Cortex of kidney (tissue), 1 donor: Measurements from ENCODE around the gene PUSL1.

Source experiments
- DNase-seq: peaks from one replicate; lab custom pipeline; 2025; lab: John Stamatoyannopoulos, UW

The PUSL1 gene

DNA sequence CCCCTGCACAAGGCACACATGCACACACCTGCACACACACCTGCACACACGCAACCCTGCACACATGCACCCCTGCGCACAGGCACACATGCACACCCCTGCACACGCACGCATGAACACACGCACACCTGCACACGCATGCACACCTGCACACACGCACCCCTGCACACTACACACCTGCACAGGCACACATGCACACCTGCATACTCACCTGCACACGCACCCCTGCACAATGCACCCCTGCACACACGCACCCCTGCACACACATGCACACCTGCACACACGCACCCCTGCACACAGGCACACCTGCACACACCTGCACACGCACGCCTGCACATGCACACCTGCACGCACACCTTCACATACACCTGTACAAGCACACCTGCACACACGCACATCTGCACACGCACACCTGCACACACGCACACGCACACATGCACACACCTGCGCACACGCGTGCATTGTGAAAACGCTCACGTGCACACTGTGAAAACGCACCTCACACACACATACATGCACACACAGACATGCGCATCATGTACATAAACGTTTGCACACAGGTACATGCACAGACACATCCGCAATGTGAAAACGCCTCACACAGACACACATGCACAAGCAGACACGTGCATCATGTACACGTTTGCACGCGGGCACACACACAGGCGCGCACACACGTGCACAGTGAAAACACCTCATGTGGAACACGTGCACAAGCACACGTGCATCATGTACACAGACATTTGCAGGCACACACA, 32.6 kb downstream of the PUSL1 start:
- no peak for DNase-seq

DNA sequence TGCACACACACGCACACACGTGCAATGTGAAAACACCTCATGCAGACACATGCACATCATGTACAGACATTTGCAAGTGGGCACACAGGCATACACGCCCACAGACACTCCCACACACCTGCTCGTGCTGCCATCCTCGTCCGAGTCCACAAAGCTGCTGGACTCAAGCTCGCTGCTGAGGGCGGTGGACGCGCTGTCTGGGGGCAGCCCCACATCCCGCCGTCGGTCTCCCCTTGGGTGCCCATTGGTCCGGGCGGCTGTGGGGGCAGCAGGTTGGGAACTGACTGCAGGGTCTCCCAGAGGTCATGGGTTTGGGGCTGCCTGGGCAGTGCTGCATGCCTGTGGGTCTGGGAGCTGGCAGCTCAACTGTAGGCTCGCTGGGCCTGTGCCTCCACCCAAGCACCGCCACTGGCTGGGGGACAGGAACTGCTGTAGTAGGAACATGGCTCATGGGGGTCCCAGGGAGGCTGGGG, 33.2 kb downstream of the PUSL1 start:
- DNase-seq: no peak

DNA sequence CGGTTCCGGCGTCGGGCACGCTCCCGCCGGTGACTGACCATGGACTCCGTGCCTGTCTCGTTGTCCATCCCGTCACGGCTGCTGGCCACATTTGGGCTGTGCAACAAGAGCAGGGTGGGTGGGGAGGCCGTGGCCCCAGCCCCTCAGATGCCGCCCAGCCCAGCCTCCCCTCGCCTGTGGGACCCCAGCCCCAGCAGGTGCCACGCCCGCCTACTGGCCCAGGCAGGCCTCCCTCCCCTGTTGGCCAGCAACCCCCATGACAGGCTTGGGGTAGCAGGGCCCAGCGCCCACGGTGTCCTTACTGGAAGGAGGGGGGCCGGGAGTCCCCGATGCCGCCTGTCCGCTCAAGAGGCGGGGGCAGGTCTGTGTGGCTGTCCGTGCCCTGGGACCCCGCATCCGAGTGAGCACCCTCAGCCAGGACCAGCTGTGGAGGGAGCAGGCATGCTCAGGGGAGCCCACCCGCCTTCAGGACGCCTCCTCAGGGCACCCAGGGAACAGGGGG, 33.7 kb downstream of the PUSL1 start:
- no peak for DNase-seq

DNA sequence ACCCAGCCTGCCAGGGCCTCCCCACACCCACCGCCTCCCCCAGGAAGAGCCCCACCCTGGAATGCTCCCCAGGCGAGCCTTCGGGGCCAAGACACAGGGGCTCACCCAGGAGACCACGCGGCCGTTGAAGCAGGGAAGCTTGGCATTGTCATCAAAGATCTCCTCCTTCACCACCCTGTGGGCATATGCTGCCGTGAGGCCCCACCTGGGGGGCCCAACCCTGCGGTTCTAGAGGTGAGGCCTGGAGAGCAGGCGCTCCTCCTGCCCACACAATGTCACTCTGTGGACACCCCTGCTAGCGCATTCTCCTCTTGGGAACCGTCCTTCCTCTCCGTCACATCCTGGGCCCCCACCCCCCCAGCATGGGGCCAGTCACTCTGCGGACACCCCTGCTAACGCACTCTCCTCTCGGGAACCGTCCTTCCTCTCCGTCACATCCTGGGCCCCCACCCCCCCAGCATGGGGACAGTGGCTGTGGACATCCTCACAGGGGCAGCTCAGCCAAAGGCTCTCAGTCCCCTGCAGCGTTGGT, 34.3 kb downstream of the PUSL1 start:
- no peak for DNase-seq

DNA sequence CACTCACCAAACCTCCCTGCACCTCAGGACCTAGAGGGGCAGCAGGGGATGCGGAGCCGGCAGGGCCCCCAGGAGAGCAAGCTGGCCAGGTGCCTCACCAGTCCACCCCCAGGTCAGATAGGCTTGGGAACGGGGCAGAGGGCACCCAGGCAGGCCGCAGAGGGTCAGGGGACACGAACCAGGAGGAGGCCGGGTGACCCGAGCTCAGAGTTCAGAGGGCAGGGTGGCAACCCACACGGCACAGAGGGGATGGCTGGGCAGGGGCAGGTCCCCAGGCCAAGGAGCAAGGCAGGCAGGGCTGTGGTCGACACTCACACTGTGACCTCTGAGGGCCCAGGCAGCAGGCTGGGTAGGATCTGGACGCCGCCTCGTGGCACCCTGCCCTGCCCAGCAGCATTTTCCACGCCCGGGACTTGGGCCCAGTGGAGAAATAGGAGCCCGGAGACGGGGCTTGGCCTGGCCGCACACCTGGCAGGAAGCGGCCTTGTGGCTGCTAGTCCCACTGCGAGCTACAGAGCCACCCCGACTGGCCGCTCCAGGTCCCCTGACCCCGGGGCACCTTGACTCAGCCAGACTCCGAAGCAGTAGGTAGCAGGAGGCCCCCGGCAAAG, 35.5 kb downstream of the PUSL1 start:
- no peak for DNase-seq

DNA sequence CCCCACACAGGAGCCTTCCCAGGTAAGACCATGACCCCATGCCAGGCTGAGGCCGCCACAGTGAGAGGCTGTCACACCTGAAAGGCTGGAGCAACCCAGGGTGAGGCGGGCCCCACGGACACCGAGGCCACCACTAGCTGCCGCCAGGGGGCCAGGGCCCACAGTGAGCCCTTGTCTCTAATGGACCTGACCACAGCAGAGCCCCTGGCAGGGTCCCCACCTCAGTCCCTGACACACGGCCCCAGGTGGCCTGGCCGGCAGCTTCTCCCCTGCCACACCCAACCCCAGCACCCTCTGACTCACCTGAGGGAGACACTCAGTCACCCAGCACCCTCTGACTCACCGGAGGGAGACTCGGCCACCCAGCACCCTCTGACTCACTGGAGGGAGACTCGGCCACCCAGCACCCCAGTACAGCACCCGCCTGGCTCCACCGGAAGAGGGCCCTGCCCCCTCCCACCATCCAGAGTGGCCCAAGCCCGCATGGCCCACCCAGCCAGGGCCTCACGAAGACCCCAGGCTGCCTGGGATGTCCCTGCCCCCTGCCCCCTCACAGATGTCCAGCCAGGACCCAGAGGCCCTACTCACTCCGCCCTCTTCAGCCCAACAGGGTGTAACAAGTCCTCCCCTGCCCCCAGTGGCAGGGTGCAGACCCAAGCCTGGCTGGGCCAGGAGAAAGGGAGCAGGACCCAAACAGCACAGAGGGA, 36.4 kb downstream of the PUSL1 start:
- no peak for DNase-seq

DNA sequence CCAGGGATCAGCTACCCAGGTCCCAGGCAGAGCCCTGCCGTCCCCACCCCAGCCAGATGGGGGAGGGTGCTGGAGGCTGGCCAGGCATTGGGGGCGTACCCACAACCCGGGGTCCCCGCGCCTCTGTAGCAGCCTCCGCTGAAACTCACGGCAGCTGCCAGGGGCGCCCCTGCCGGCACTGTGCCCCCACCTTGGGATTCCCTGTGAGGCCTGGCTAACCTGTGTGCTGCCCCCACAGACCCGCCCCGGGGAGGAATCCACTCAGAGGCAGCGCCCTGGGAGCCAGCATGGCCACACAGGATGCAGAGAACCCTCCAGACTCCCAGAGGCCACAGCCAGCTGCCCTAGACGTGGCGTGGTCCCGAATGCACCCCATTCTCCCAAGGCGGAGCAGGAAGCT, 37.0 kb downstream of the PUSL1 start:
- no peak for DNase-seq

DNA sequence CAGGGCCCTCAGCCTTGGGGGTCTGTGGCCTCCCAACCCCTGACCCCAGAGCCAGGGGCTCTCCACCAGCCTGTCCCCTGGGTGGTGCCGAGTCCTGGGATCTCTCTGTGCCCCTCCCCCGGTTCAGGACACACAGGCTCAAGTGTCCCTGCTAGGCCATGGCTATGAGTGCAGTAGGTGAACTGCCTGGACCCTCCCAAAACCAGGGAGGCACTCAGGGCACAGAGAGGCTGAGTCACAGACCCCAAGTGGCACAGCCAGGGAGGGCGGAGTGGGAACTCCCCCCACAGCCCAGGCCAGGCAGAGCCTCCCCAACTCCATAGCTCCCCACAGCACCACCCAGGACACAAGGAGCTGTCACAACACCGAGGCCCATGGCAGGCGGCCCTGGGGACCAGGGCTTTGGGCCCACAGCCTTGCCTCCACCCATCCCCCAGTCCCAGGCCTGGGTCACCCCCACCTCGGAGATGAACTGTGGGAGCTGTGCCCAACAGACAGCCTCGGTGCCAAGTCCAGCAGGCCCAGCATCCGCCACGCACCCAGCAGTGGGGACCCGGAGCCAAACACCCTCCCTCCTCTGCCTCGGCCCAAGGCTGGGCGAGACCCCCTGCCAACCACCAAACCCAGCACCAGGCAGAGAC, 37.6 kb downstream of the PUSL1 start:
- DNase-seq: no peak

DNA sequence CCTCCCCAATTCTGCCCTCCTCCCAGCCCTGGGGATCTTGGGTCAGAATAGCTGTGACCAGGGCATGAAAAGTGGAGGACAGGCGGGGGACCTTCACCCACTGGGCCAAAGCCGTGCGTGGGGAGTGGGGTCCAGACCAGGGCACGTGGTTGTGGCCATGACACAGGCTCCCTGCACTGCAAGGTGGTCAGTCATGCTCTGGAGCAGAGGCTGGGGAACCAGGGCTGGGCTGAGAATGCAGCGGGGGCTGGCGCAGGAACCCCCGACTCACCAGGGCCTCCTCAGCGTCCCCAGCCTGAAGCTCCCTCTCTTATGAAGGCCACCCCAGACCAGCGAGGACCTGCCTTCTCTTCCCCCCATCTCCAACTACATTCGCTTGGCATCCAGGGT, 38.1 kb downstream of the PUSL1 start:
- no peak for DNase-seq

DNA sequence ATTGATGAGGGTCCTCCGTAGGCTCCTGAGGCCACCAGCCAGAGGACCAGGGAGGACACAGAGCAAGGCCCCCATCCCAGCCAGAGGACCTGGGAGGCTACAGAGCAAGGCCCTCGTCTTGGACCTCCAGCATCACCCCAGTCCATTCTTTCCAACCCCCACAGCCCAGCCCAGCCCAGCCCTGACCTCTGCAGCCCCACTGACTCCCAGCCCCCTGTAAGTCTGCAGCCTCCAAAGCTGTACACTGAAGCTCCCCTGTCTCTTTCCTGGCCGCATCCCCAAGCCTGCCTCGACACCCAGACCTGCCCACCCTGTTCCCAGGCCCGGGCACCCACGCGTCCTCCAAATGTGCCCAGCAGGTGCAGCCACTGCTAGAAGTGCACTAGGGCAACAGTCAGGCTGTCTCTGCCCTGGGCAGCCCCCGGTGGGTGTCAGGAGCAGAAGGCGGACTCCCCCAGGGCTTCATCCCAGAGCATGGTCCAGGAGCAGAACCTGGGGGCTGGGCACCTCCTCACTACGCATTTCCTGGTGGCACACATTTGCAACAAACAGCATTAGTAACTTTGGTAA, 38.7 kb downstream of the PUSL1 start:
- DNase-seq: no peak

DNA sequence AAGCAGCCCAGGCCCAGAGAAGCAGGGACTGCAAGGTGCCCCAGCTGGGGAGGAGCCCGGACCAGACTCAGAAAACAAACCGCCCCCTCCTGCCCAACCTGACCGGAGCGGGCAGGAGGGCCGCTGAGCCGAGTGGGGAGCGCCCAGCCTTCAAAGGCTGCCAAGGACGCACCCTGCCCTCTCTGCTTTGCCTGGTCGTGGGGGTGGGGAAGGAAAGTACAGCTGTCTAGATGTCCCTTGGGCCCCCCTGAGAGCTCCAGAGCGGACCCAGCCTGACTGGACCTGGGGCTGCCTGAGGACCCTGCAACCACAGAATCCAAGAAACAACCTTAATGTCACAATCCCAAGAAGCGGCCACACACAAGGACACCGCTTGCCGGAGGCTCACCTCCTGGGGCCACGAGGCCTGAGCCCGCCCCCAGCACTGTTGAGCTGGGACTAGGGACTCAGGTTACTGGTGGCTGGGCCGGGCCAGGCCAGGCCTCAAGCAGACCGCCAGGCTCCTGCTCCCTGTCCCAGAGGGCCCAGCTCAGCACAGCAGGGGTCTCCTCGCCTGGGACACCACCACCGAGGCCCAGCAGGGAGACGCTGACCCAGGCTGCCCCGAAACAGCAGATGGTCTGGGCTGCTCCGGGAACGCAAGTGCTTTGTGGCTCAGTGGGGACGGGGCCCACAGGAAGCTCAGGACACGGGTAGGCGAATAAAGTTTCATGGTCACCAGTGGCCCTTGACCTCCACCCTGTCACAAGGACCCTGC, 39.4 kb downstream of the PUSL1 start:
- DNase-seq: no peak

DNA sequence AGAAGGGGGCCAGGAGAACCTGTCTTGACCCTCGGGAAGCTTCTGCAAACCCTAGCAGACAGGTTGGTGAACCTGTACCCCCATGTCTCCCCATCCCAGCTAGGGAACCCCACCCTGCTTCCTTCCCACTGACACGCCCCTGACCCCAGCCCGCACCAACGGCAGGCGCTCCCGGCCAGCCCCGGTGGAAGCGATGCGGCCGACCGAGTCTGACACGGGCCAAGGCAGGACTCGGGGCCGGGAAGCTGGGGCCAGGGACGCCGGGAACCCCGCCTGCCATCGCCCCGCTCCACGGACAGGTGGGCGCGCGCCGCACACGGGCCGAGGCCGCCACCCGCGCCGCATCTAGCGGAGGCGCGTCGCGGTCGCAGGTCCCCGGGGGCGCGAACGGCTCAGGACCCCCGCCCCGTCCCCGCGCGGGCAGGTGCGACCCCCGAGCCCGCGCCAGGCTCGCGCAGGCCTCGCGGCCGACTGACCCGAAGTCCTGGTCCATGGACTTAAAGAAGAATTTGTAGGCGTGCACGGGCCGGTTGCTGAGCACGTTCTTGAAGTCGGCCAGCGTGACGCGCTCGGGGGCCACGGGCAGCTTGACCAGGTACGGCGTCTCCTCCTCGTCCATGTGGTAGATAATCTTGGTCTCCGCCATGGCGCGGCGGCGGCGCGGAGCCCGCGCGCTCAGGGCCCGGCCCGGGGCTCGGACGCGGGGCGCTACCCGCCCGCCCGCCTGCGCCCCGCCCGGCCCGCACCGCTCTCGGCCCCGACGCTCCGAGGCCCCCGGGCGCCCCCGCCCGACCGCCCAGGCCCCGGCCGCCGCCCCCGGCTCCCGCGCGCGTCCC, 40.2 kb downstream of the PUSL1 start:
- no peak for DNase-seq

DNA sequence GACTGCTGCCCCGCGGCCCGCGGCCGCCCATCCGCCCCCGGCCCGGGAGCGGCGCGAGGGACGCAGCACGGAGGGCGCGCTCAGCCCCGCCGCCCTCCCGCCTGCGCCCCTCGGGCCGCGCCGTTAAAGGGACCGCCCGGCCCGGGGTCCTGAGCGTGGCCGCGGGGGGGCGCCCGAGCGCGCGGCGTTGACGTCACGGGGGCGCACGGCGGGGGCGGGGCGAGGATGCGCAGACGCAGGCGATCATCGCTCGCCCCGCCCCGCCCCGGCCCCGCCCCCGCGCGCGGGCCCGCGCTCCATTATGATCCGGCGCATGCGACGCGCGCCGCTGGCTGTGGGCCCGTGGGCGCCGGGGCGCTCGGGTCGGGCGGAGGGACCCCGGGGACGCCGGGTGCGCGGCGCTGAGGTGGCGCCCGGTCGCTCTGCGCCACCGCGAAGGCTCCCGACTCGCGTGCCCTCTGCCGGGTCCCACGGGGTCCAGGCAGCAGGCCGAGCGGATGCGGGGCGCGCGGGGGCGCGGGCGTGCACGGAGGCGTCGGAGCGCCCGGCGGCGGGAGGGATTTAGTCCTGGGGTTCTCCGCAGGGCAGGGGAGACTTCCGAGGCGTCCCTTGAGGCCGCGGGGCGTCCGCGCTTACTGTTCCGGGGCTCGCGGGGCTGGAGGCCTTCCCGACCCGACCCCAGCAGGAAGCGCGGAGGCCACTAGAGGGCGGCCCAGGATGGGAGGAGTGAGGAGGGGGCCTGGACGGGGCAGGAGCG, 41.0 kb downstream of the PUSL1 start, which contains the start of gene DVL1:
DVL1 (minus strand) TSS at position 163 of the 757 bp plus-strand sequence. CDS start 353 bp downstream, outside the sequence.
- DNase-seq: no peak

DNA sequence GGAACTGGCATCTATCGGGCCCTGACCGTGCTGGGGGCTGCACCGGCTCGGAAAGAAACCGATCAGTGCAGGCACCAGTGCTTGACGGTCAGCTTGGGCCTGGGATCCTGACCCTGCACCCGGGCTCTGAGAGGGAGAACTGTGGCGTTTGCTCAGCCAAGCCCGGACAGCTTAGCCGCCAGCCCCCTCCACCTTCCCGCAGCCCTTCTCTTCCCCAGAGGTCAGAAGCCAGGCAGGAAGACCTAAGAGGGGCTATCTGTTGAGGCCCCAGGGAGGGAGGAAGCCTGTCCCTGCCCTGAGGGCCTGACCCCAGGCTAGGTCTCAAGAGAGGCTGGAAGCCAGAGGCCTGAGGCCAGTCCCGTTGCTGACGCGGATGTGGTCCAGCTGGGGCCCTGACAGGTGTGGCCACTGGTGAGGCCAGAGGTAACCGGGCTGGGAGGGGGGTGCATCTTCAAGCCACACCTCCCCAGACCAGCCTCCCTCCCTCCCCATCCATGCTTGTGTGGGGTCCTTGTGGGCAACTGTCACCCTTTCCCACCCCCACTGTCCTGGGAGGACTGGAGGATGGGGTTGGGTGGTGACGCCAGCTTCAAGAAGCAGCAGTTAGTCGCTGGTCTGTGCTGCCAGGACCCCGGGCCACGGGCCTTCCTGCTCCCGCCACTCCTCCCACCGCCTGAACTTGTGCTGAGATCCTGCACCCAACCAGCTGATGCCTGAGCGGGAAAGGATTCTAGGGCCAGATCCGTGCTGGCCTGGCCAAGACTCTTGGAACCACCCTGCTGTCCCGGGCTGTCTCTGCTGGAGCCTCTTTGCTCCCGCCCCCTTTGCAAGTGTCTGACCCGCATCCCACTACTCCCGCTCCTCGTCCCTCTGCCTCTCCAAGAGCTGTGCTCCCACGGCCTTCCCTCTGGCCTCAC, 43.4 kb downstream of the PUSL1 start:
- DNase-seq: no peak

DNA sequence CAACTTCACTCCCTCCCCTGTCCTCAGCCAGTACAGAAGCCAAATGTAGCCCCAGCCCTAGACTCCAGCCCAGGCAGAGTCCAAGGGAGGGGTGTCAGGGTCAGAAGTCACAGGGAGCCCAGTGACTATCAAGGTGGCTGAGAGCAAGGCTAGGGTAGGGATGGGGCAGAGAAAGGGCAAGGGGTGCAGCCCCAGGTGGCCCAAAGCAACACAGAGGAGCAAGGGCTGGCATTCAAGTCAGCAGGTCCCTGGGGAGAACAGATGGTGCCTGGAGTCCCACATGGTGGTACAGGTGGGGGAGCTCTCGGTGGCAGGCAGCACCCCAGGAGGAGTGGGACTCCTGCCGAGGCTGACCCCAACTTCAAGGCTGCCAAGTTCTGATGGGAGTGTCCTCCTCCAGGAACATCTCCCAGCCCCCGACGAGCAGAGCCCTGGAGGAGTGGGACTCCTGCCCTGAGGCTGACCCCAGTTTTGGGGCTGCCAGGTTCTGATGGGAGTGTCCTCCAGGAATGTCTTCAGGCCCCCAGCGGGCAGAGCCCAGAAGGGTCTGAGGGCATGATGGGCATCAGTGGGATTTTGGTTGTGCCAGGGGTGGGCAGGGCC, 44.5 kb downstream of the PUSL1 start:
- no peak for DNase-seq

DNA sequence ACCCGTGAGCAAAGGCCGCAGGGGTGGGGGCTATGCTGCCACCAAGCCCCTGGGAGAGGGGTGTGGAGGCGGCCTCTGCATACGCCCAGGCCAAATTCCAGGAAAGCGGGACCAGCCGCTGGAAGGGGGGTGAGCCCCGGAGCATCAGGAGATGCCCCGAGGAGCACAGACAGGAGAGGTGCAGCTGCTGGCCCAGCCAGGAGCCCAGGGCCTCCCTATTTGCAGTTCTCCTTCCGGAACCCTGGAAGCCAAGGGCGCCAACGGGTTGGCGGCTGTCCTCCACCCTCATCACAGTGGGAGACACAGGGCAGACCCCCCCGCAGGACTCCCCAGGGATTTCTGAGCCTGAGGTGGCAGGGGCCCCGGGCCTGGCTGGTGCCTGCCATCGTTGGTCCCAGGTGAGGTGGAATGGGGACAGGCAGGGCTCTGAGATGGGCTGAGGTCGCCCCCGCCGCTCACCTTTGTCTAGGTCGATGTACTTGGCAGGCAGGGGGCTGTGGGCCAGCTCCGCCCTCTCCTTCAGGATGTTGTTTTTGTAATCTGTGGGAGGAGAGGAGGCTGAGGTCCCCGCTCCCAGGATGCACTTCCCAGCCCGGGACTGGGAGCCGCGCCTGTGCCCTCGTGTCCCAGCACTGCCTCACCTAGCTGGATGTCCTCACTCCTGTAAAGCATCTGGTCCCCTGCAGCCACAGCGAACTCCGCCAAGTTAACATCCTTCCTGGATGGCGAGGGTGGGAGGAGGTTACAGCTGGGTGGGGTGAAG, 45.2 kb downstream of the PUSL1 start:
- no peak for DNase-seq
